Osteocyte (in vitro differentiated cells): ENCODE results near the gene ARSB. TPM values are rescaled to one million over a fixed set of nuclear protein-coding genes. Genes with fewer than 3 reads are reported as not detected.

Experiments used
- DNase-seq: peaks from one replicate; pipeline ENCODE4 v3.0.0; 2021; ENCODE audit warnings: mixed read lengths; ENCODE audit not compliant: unreplicated experiment; ENCODE audit errors: extremely low spot score
- H3K27ac Mint-ChIP-seq: one replicate; pipeline ENCODE4 v1.8.0; 2021; ENCODE audit warnings: mild to moderate bottlenecking, mixed read lengths; ENCODE audit not compliant: unreplicated experiment
- H3K27me3 Mint-ChIP-seq: one replicate; pipeline ENCODE4 v1.8.0; 2021; ENCODE audit warnings: mixed read lengths; ENCODE audit not compliant: unreplicated experiment
- H3K36me3 Mint-ChIP-seq: one replicate; pipeline ENCODE4 v1.8.0; 2021; ENCODE audit warnings: mixed read lengths; ENCODE audit not compliant: unreplicated experiment
- H3K4me1 Mint-ChIP-seq: one replicate; pipeline ENCODE4 v1.8.0; 2021; ENCODE audit warnings: mixed read lengths; ENCODE audit not compliant: unreplicated experiment
- H3K4me3 Mint-ChIP-seq: one replicate; pipeline ENCODE4 v1.8.0; 2021; ENCODE audit warnings: mild to moderate bottlenecking, moderate library complexity, mixed read lengths; ENCODE audit not compliant: unreplicated experiment
- H3K9me3 Mint-ChIP-seq: one replicate; pipeline ENCODE4 v1.8.0; 2021; ENCODE audit warnings: mixed read lengths; ENCODE audit not compliant: unreplicated experiment
- CTCF ChIP-seq: fragments of 200-600 bp; sonication (generic); IDR thresholded peaks from 2 replicates; pipeline ENCODE4 v1.5.0; 2021; ENCODE audit warnings: antibody characterized with exemption, mild to moderate bottlenecking, moderate library complexity
- total RNA-seq: library from RNA; stranded (reverse); gene quantifications from 2 replicates; pipeline ENCODE4 v1.2.1, GENCODE V29; 2021

Gene ARSB
- total RNA-seq, 1 donor from 2014 or later = 34.9 TPM

DNA sequence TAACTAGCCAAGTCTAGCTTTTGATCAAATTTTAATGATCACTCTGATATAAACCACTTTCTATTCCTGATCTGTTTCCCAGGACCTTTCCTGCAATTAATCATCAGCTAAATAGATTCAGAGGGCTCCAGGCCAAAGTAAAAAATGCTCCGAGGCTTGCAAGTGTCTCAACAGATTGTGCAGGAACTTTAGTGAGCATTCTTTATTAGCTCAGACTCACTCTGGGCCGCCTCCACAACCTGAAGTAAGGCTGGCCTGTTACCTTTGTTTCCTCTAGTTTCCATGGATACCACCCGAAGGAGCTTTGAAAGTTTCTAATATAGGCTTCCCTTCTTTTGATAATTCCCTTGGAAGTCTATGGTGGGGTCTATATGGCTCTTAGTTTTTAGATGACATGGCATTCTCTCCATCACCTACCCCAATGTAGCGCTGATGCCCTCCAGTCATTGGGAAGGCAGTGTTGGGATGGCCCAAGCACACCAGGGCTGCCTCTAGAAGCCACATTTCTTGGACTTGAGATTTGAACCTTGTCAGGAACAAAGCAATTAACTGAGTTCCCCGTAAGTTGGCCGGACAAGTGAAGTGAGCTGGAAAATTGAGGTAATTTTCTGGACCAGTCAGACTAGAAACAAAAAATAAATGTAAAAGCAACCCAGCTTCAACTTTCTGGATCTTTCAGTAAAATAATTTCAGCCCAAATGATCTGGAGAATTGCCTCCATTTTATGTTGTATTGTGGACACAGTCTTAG is 238.9 kb downstream of the ARSB start:
- H3K27ac Mint-ChIP-seq = peak overlapping the region; percentile 5
- no peak for DNase-seq
- no peak overlapping the region for H3K4me3 Mint-ChIP-seq
- no peaks in the 10 kb centered on the region for H3K27me3 Mint-ChIP-seq
- no peaks in the 10 kb centered on the region for H3K36me3 Mint-ChIP-seq
- H3K9me3 Mint-ChIP-seq = no peaks in the 10 kb centered on the region
- no peak for TF ChIP-seq CTCF
- H3K4me1 Mint-ChIP-seq = peaks cover 76% of the 10 kb centered on the region

DNA sequence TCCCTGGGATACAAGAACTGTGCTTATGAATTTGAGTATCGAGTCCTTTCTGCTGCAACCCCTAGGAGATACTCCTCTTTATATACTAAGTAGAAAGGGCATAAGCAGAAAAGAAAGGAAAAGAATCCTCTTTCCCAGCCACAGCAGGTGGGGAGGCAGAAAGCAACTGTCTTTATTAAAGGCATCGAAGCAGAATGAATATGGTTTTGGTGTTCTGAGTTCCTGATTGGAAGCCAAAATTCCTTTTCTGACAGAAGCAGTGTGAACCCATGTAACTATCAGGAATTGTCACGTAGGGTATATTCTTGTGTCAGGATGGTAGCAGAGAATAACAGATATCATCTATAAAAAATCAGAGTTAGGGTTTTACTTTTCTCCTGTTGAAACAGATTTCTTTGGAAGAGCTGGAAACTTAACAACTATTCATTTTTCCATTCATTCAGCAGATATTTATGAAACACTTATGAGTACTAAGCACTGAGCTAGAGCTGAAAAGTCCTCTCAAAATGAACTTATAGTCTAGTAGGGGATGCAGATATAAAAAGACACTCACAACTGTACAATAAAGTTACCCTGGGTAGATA is 240.1 kb downstream of the ARSB start:
- no peak for DNase-seq
- Mint-ChIP-seq H3K9me3 (no peaks in the 10 kb centered on the region), H3K27ac (peak overlapping the region; percentile 80), H3K27me3 (no peaks in the 10 kb centered on the region), H3K4me1 (peaks cover 70% of the 10 kb centered on the region), H3K4me3 (no peak overlapping the region), H3K36me3 (no peaks in the 10 kb centered on the region)
- no peak for TF ChIP-seq CTCF

GRCh38 chr5:78741019-78741418 is 244.1 kb downstream of the ARSB start:
- H3K27me3 Mint-ChIP-seq = no peaks in the 10 kb centered on the region

DNA sequence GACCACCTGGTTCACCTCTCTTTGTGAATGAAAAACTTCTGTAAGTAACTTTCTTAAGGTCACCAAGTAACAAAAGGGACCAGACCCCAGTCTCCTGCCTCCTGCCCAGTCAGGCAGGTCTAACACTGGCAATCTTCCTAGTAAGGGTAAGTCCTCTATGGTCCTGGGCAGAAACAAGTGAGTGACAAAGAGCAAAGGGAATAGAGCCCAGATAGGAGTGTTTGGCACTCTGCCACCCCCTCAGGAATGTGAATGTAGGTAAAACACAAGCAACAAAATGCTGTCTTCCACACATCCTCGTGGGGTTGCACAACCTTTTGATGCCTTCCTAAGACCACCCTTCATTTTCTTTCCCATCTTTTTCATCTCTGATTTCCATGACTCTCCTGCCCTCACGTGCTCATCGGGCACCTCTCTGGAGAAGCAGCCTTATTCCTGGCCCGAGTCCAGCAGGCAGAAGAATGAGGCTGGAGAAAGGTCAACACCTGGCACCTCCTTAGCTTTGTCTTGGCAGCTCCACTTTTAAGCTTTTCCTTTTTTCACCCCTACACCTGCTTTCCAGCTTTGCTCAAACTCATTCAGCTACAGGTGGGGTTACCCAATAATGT is 246.3 kb downstream of the ARSB start:
- Mint-ChIP-seq H3K36me3 (no peaks in the 10 kb centered on the region), H3K4me3 (no peak overlapping the region), H3K27me3 (no peaks in the 10 kb centered on the region), H3K27ac (no peak overlapping the region), H3K4me1 (peaks cover 17% of the 10 kb centered on the region), H3K9me3 (no peaks in the 10 kb centered on the region)
- no peak for TF ChIP-seq CTCF
- DNase-seq = no peak

More at GRCh38 chr5:78741019-78741418, 244.1 kb downstream of the ARSB start:
- no peaks in the 10 kb centered on the region for H3K9me3 Mint-ChIP-seq
- no peaks in the 10 kb centered on the region for H3K36me3 Mint-ChIP-seq
- no peak for TF ChIP-seq CTCF
- H3K27ac Mint-ChIP-seq = no peak overlapping the region
- H3K4me3 Mint-ChIP-seq = no peak overlapping the region
- H3K4me1 Mint-ChIP-seq = peaks cover 33% of the 10 kb centered on the region
- no peak for DNase-seq

DNA sequence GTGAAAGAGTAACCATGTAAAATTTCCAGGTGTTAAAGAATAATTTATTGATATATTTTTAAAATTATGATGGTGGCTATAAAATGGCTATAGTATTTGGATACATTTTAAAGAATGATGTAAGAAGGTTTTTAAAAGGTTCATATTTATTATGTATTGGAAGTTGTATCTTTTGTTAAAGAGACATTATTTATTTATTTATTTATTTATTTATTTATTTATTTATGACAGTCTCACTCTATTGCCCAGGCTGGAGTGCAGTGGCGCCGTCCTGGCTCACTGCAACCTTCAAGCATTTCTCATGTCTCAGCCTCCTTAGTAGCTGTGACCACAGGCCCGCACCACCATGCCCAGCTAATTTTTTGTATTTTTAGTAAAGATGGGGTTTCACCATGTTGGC is 247.0 kb downstream of the ARSB start:
- no peak for TF ChIP-seq CTCF
- Mint-ChIP-seq H3K27me3 (no peaks in the 10 kb centered on the region), H3K9me3 (no peaks in the 10 kb centered on the region), H3K36me3 (no peaks in the 10 kb centered on the region), H3K27ac (no peak overlapping the region), H3K4me3 (no peak overlapping the region), H3K4me1 (peaks cover 12% of the 10 kb centered on the region)
- no peak for DNase-seq
